Naive thymus-derived CD4-positive, alpha-beta T cell (primary cell): ENCODE data around the gene KLHL18. TPM values are rescaled to one million over a fixed set of nuclear protein-coding genes. Genes with fewer than 3 reads are reported as not detected.

ENCODE experiments used
- ATAC-seq: fragments of 150-1000 bp; cut with Tn5 transposase; 2 replicates; pipeline ENCODE4 v1.10.0; 2021; ENCODE audit warnings: mild to moderate bottlenecking, moderate library complexity
- CTCF ChIA-PET: fragments of 350-600 bp; sonication (Branson Sonifier 250); formaldehyde crosslinking; loops from one replicate; lab custom pipeline; 2021; ENCODE audit warnings: antibody characterized with exemption; lab: Charles Lee
- POLR2A ChIA-PET: fragments of 350-600 bp; sonication (Branson Sonifier 250); formaldehyde crosslinking; loops from one replicate; lab custom pipeline; 2021; ENCODE audit warnings: antibody characterized with exemption, inconsistent platforms; lab: Charles Lee
- DNase-seq, 9 donors: peaks; one replicate each; pipeline versions ENCODE4 v3.0.0 to v3.0.0-alpha.2; 2020 to 2022; ENCODE audit warnings: mixed read lengths in 1 of 9
- H3K27ac ChIP-seq: one replicate; pipeline ENCODE4 v1.7.0; 2013; ENCODE audit warnings: mild to moderate bottlenecking, low read depth, low read length, moderate library complexity
- H3K27me3 ChIP-seq, 2 donors: one replicate each; pipeline ENCODE4 v1.7.0; 2013; ENCODE audit warnings: low read length in 2 of 2, mild to moderate bottlenecking in 2 of 2, moderate library complexity in 2 of 2; ENCODE audit not compliant: control insufficient read depth in 2 of 2, insufficient read depth in 2 of 2
- H3K36me3 ChIP-seq, 3 experiments: 1 replicate in 2 of 3; 2 replicates in 1 of 3; pipeline ENCODE4 v1.7.0; 2013; ENCODE audit warnings: low read length in 3 of 3, mild to moderate bottlenecking in 3 of 3, moderate library complexity in 1 of 3; ENCODE audit not compliant: insufficient read depth in 3 of 3, control insufficient read depth in 2 of 3
- H3K4me1 ChIP-seq, 2 donors: one replicate each; pipeline ENCODE4 v1.7.0; 2013; ENCODE audit warnings: low read length in 2 of 2, mild to moderate bottlenecking in 2 of 2, moderate library complexity in 1 of 2; ENCODE audit not compliant: control insufficient read depth in 2 of 2, insufficient read depth in 2 of 2
- H3K4me3 ChIP-seq: 2 replicates; pipeline ENCODE4 v1.7.0; 2013; ENCODE audit warnings: mild to moderate bottlenecking, low read length
- H3K9me3 ChIP-seq, 3 experiments: 1 replicate in 2 of 3; 2 replicates in 1 of 3; pipeline ENCODE4 v1.7.0; 2013; ENCODE audit warnings: low read length in 3 of 3; ENCODE audit not compliant: control insufficient read depth in 2 of 3
- H3K27ac Mint-ChIP-seq, 9 donors: one replicate each; pipeline ENCODE4 v1.8.0; 2020 to 2022; ENCODE audit warnings: mixed read lengths in 9 of 9, mild to moderate bottlenecking in 8 of 9, moderate library complexity in 5 of 9, inconsistent platforms in 2 of 9
- H3K27me3 Mint-ChIP-seq, 5 donors: one replicate each; pipeline ENCODE4 v1.8.0; 2021 to 2022; ENCODE audit warnings: mixed read lengths in 5 of 5, mild to moderate bottlenecking in 1 of 5
- H3K36me3 Mint-ChIP-seq, 5 donors: one replicate each; pipeline ENCODE4 v1.8.0; 2020 to 2022; ENCODE audit warnings: mixed read lengths in 5 of 5, mild to moderate bottlenecking in 3 of 5, inconsistent platforms in 1 of 5
- H3K4me1 Mint-ChIP-seq, 7 donors: one replicate each; pipeline ENCODE4 v1.8.0; 2020 to 2022; ENCODE audit warnings: mixed read lengths in 7 of 7, mild to moderate bottlenecking in 3 of 7, inconsistent platforms in 1 of 7
- H3K4me3 Mint-ChIP-seq, 10 donors: one replicate each; pipeline ENCODE4 v1.8.0; 2020 to 2022; ENCODE audit warnings: mild to moderate bottlenecking in 10 of 10, mixed read lengths in 10 of 10, moderate library complexity in 6 of 10, inconsistent platforms in 2 of 10
- H3K9me3 Mint-ChIP-seq, 11 donors: one replicate each; pipeline ENCODE4 v1.8.0; 2020 to 2022; ENCODE audit warnings: mixed read lengths in 11 of 11, mild to moderate bottlenecking in 4 of 11, inconsistent platforms in 1 of 11, moderate library complexity in 1 of 11
- intact Hi-C, 2 donors: fragments of 100-400 bp; cut with micrococcal nuclease; formaldehyde crosslinking; loops; one replicate each; pipeline ENCODE4 v1.15.1; 2023
- polyA plus RNA-seq, 2 donors: library from polyadenylated mRNA; unstranded; fragments of 300-500 nt; fragmentation: Illumina TruSeq; gene quantifications; one replicate each; pipeline ENCODE4 v1.2.3, GENCODE V29; 2021
- total RNA-seq, 6 experiments: library from RNA in 5 of 6; stranded (reverse) in 5 of 6; gene quantifications; 1 replicate in 5 of 6; 2 replicates in 1 of 6; pipeline ENCODE4 v1.2.3 and lab custom pipeline; 2021 to 2026

The KLHL18 gene
- total RNA-seq (10 to 100 TPM; 21.7 to 47.5 (median 24.5) TPM), polyA plus RNA-seq (10 to 100 TPM in 1 of 2 donors, 1 to 10 TPM in 1; 8.8 to 16.1 TPM), total RNA-seq (lab: John Stamatoyannopoulos, UW) (75.5 reads per million, percentile 79 among the genes with 10 or more reads in this experiment)

DNA sequence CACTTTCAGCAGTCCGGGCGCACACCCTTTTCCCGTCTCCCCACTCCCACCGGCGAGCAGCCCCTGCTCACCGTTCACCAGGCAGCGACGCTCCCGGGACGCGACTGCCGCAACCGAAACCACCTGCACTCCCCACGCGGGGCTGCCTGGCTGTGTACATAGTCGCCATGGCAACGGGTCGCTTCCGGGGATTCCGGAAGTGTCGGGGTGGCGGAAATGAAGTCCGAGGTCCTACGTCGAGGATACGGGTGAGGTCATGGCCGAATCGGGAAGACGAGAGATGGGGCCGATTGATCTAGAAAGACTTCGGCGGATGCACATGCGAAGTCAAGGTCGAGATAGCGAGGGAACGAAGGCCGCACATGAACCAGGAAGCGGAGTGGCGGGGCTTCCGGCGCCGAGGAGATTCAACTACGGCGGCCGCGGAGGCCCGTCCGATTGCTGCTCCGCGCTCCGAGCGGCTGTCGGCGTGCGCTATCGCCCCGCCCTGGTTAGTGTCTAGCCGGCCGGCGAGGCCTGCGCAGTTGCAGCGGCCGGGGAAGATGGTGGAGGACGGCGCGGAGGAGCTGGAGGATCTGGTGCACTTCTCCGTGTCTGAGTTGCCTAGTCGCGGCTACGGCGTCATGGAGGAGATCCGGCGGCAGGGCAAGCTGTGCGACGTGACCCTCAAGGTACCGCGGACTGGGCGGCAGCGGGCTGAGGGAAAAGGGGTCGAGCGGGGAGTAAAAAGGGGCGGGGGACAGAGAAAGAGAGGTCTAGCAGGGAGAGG is at the start of gene KLHL18, which contains the start of gene KIF9:
KLHL18 (plus strand) TSS at position 521 of the 769 bp plus-strand sequence; CDS start at position 543, 22 bp downstream.
KIF9 (minus strand) TSS at position 376 of the 769 bp plus-strand sequence. CDS start 5,425 bp downstream, outside the sequence.
- POLR2A ChIA-PET: interaction anchor here (0.6 to 2.1 kb wide), 6 partner anchors 10 to 209 kb away, joined by 3 to 10 read pairs (median 3); partner anchors contain the start of genes PTPN23 and SETD2

GRCh38 chr3:47238017-47238416 is 44.7 kb upstream of the KLHL18 start:
- H3K27ac Mint-ChIP-seq: no peak overlapping the region
- no peaks in the 10 kb centered on the region for H3K4me1 Mint-ChIP-seq
- H3K27ac ChIP-seq: no peak overlapping the region
- no peaks in the 10 kb centered on the region for H3K9me3 ChIP-seq
- no peak for ATAC-seq
- ChIA-PET CTCF (no interaction called here), POLR2A (no interaction called here)
- H3K27me3 ChIP-seq: no peaks in the 10 kb centered on the region
- intact Hi-C loops: no loop called here
- H3K9me3 Mint-ChIP-seq: no peaks in the 10 kb centered on the region
- no peaks in the 10 kb centered on the region for H3K36me3 ChIP-seq
- no peaks in the 10 kb centered on the region for H3K4me1 ChIP-seq
- H3K27me3 Mint-ChIP-seq: no peaks in the 10 kb centered on the region
- no peak for DNase-seq
- no peak overlapping the region for H3K4me3 Mint-ChIP-seq
- H3K4me3 ChIP-seq: no peak overlapping the region
- no peaks in the 10 kb centered on the region for H3K36me3 Mint-ChIP-seq

More for the DNA sequence above, at the start of gene KLHL18, which contains the start of gene KIF9:
- Histone ChIP-seq H3K36me3 (peaks cover 0 to 5% (median 0%) of the 10 kb centered on the region in 3 experiments), H3K4me3 (peak within 1 kb of the TSS; percentile 76), H3K4me1 (peaks cover 14 to 23% of the 10 kb centered on the region in 2 donors), H3K27ac (peak within 1 kb of the TSS; percentile 93), H3K27me3 (no peaks in the 10 kb centered on the region), H3K9me3 (no peaks in the 10 kb centered on the region)
- peaks cover 29 to 56% (median 43%) of the 10 kb centered on the region in 7 donors for H3K4me1 Mint-ChIP-seq
- H3K27me3 Mint-ChIP-seq: no peaks in the 10 kb centered on the region
- CTCF ChIA-PET: interaction anchor here (0.7 kb wide), 1 partner anchor 19 kb away, joined by 5 read pairs; no protein-coding TSS in a partner anchor
- H3K36me3 Mint-ChIP-seq: peaks cover 0 to 5% (median 4%) of the 10 kb centered on the region in 5 donors
- H3K4me3 Mint-ChIP-seq: peak within 1 kb of the TSS; percentile 89 to 100 (median 98)
- H3K9me3 Mint-ChIP-seq: peaks cover 0 to 5% (median 0%) of the 10 kb centered on the region in 11 donors
- DNase-seq (peak; percentile 86 to 98 (median 97)), ATAC-seq (peak; percentile 91)
- intact Hi-C loops: loop anchor here (1.0 to 10.0 kb wide), 11 partner anchors 42 to 590 kb away; partner anchors contain the start of genes SETD2 (in 2 of the 2), ALS2CL (in 1 of the 2), CCDC12 (in 1 of the 2) and ELP6 (in 1 of the 2)
- H3K27ac Mint-ChIP-seq: peak within 1 kb of the TSS; percentile 98 to 100 (median 99)

DNA sequence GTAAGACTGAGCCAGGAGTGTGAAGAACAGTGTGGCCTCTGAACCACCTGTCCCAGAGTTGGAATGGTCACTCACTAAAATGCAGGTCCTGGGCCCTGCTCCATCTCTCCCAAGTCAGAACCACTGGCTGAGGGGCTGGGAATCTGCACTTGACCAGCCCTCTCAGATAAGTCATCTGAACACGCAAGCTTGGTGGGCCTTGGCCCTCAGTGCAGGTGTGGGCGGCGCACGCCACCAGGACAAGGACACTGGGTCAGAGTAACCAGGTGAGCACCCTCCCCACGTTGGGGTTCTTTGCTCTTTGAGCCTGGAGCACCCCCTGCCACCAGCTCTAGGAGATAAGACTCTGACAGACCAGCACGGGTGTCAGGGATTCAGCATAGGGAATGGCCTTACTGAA is 42.8 kb upstream of the KLHL18 start:
- CTCF ChIA-PET: no interaction called here
- intact Hi-C loops: no loop called here
- no peak overlapping the region for H3K4me3 Mint-ChIP-seq
- H3K27ac Mint-ChIP-seq: no peak overlapping the region
- no peaks in the 10 kb centered on the region for H3K4me1 Mint-ChIP-seq
- ATAC-seq: no peak
- POLR2A ChIA-PET: no interaction called here
- H3K9me3 Mint-ChIP-seq: no peaks in the 10 kb centered on the region
- H3K4me1 ChIP-seq: no peaks in the 10 kb centered on the region
- H3K27ac ChIP-seq: no peak overlapping the region
- no peaks in the 10 kb centered on the region for H3K36me3 ChIP-seq
- no peaks in the 10 kb centered on the region for H3K36me3 Mint-ChIP-seq
- no peak overlapping the region for H3K4me3 ChIP-seq
- H3K27me3 Mint-ChIP-seq: no peaks in the 10 kb centered on the region
- no peaks in the 10 kb centered on the region for H3K27me3 ChIP-seq
- H3K9me3 ChIP-seq: no peaks in the 10 kb centered on the region
- DNase-seq: no peak

DNA sequence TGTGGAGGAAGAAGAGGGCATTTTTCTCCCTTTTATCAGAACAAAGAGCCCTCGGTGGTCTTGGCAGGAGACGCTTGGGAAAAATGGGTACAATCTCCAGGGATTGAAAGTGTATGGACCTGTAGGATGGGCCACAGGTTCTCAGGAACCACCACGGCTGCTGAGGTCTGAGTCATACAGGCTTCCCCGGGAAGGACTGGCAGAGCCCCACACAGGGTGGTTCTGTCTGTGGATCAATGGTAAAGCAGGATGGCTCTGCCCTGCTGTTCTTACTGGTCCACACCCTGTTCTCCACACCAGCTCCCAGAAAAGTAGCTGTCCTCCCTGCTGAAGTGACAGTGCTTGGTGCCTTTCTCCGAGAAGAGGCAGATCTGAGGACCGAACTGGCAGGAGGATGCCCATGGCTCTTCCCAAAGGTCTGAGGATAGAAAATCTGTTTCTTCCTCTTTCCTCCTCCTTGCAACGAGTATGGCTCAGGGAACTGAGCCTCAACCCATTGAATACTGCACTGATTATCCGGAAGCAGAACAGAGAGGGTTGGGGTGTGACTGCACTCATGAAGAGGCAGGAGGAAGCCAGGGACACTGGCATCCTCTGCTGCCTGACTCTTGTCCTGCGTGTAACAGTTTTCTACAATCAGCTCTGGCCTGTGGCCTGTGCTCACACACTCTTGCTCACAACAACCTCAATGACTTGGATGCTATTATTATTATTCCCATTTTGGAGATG is 39.2 kb upstream of the KLHL18 start:
- H3K9me3 ChIP-seq: no peaks in the 10 kb centered on the region
- no peak overlapping the region for H3K4me3 ChIP-seq
- no peaks in the 10 kb centered on the region for H3K4me1 ChIP-seq
- Mint-ChIP-seq H3K9me3 (no peaks in the 10 kb centered on the region), H3K4me1 (no peaks in the 10 kb centered on the region), H3K4me3 (no peak overlapping the region), H3K27me3 (no peaks in the 10 kb centered on the region), H3K36me3 (no peaks in the 10 kb centered on the region), H3K27ac (no peak overlapping the region)
- H3K27ac ChIP-seq: no peak overlapping the region
- POLR2A ChIA-PET: interaction anchor here (0.6 kb wide), 1 partner anchor 112 kb away, joined by 3 read pairs; no protein-coding TSS in a partner anchor
- no peak for ATAC-seq
- CTCF ChIA-PET: no interaction called here
- DNase-seq: no peak
- intact Hi-C loops: no loop called here
- no peaks in the 10 kb centered on the region for H3K36me3 ChIP-seq
- H3K27me3 ChIP-seq: no peaks in the 10 kb centered on the region

GRCh38 chr3:47244531-47245100 is 38.1 kb upstream of the KLHL18 start:
- no peak for DNase-seq
- no peaks in the 10 kb centered on the region for H3K36me3 ChIP-seq
- CTCF ChIA-PET: no interaction called here

GRCh38 chr3:47245271-47245670 is 37.5 kb upstream of the KLHL18 start:
- Mint-ChIP-seq H3K9me3 (no peaks in the 10 kb centered on the region), H3K4me1 (no peaks in the 10 kb centered on the region), H3K36me3 (no peaks in the 10 kb centered on the region), H3K27me3 (no peaks in the 10 kb centered on the region), H3K4me3 (no peak overlapping the region), H3K27ac (no peak overlapping the region)
- Histone ChIP-seq H3K4me3 (no peak overlapping the region), H3K27ac (no peak overlapping the region), H3K9me3 (no peaks in the 10 kb centered on the region), H3K36me3 (no peaks in the 10 kb centered on the region), H3K27me3 (no peaks in the 10 kb centered on the region), H3K4me1 (no peaks in the 10 kb centered on the region)
- no peak for DNase-seq
- ChIA-PET CTCF (no interaction called here), POLR2A (no interaction called here)
- ATAC-seq: no peak
- intact Hi-C loops: no loop called here

More at GRCh38 chr3:47244531-47245100, 38.1 kb upstream of the KLHL18 start:
- intact Hi-C loops: no loop called here
- POLR2A ChIA-PET: no interaction called here
- H3K4me3 ChIP-seq: no peak overlapping the region
- Mint-ChIP-seq H3K36me3 (no peaks in the 10 kb centered on the region), H3K4me1 (no peaks in the 10 kb centered on the region), H3K4me3 (no peak overlapping the region), H3K27me3 (no peaks in the 10 kb centered on the region), H3K9me3 (no peaks in the 10 kb centered on the region), H3K27ac (no peak overlapping the region)
- ATAC-seq: no peak
- H3K9me3 ChIP-seq: no peaks in the 10 kb centered on the region
- no peaks in the 10 kb centered on the region for H3K4me1 ChIP-seq
- H3K27ac ChIP-seq: no peak overlapping the region
- H3K27me3 ChIP-seq: no peaks in the 10 kb centered on the region
